K562 (cell line): ENCODE measurements around the gene KAT6B. TPM values are rescaled to one million over a fixed set of nuclear protein-coding genes. Genes with fewer than 3 reads are reported as not detected.

Source experiments
- ARHGAP35 ChIP-seq: fragments of 450-650 bp; IDR thresholded peaks from 2 replicates; pipeline ENCODE4 v1.6.1; 2018; ENCODE audit not compliant: partially characterized antibody
- BCOR ChIP-seq: fragments of 450-650 bp; IDR thresholded peaks from 2 replicates; pipeline ENCODE4 v1.6.1; 2016
- CREM ChIP-seq: IDR thresholded peaks from 2 replicates; pipeline ENCODE4 v1.6.1; 2014; ENCODE audit warnings: antibody characterized with exemption, low read depth
- CTBP1 ChIP-seq: fragments of 450-650 bp; IDR thresholded peaks from 2 replicates; pipeline ENCODE4 v1.6.1; 2016; ENCODE audit warnings: borderline replicate concordance
- DNMT1 ChIP-seq: fragments of 450-650 bp; IDR thresholded peaks from 2 replicates; pipeline ENCODE4 v1.6.1; 2016; ENCODE audit warnings: antibody characterized with exemption, mild to moderate bottlenecking
- FUS ChIP-seq: fragments of 200-400 bp; formaldehyde crosslinking; optimal IDR thresholded peaks from 2 replicates; pipeline ENCODE3; 2017; ENCODE audit warnings: low read depth, low read length
- HDGF ChIP-seq: fragments of 450-650 bp; IDR thresholded peaks from 2 replicates; pipeline ENCODE4 v1.6.1; 2016
- KLF1 ChIP-seq: fragments of 450-650 bp; IDR thresholded peaks from 2 replicates; pipeline ENCODE4 v1.6.1; 2016; ENCODE audit warnings: missing genetic modification characterization, missing compliant biosample characterization
- KLF13 ChIP-seq: fragments of 450-650 bp; IDR thresholded peaks from 2 replicates; pipeline ENCODE4 v1.6.1; 2016; ENCODE audit warnings: missing genetic modification characterization, low read depth, mild to moderate bottlenecking, missing compliant biosample characterization, moderate library complexity, borderline replicate concordance
- NFATC3 ChIP-seq: fragments of 450-650 bp; IDR thresholded peaks from 2 replicates; pipeline ENCODE4 v1.6.1; 2017; ENCODE audit warnings: mild to moderate bottlenecking
- NR2F6 ChIP-seq: fragments of 450-650 bp; formaldehyde crosslinking; IDR thresholded peaks from 2 replicates; pipeline ENCODE4 v1.4.0; 2020; ENCODE audit warnings: mild to moderate bottlenecking
- PCBP2 ChIP-seq: fragments of 200-400 bp; formaldehyde crosslinking; IDR thresholded peaks from 2 replicates; pipeline ENCODE4 v1.6.1; 2018; ENCODE audit warnings: low read length, low read depth, mild to moderate bottlenecking, moderate library complexity; ENCODE audit not compliant: poor library complexity, severe bottlenecking
- TAF15 ChIP-seq: fragments of 200-400 bp; formaldehyde crosslinking; IDR thresholded peaks from 2 replicates; pipeline ENCODE4 v1.6.1; 2017; ENCODE audit warnings: mild to moderate bottlenecking, low read depth, low read length, moderate library complexity
- ZEB2 ChIP-seq: fragments of 450-650 bp; IDR thresholded peaks from 2 replicates; pipeline ENCODE4 v1.6.1; 2016
- ZNF165 ChIP-seq: fragments of 250-450 bp; sonication (Bioruptor Pico); IDR thresholded peaks from 2 replicates; pipeline ENCODE4 v1.4.0; 2020; ENCODE audit warnings: borderline replicate concordance
- ZNF232 ChIP-seq: sonication (generic); formaldehyde crosslinking; IDR thresholded peaks from 2 replicates; pipeline ENCODE4 v1.8.0; 2022; ENCODE audit warnings: mild to moderate bottlenecking, missing genetic modification reagents
- polyA plus RNA-seq, 8 experiments: library from polyadenylated mRNA; depleted of rRNA in 4 of 8; stranded (reverse) in 5 of 8; unstranded in 3 of 8; fragments of >200 nt; fragmentation: Nextera tagmentation in 2 of 8; fragmentation: Illumina TruSeq in 1 of 8; extraction: Ambion mirVana in 2 of 8; extraction: Trizol in 1 of 8; gene quantifications; 2 replicates each; pipeline versions ENCODE4 v1.2.1 to v1.2.3, GENCODE V29; 2011 to 2014; ENCODE audit warnings: inconsistent platforms in 1 of 8, missing spikeins in 1 of 8
- total RNA-seq, 7 experiments: library from RNA; depleted of rRNA in 6 of 7; stranded (reverse); fragments of >200 nt in 6 of 7; fragmentation: Illumina TruSeq in 2 of 7; extraction: Trizol in 2 of 7; gene quantifications; 2 replicates each; pipeline versions ENCODE4 v1.2.1 to v1.2.3, GENCODE V29; 2011 to 2021; ENCODE audit warnings: low replicate concordance in 1 of 7
- TF ChIP-seq, protein P1 (sequence below): fragments of 450-650 bp; formaldehyde crosslinking; conservative IDR thresholded peaks from 2 replicates; pipeline ENCODE4 v1.4.0; 2022; ENCODE audit warnings: mild to moderate bottlenecking, missing genetic modification characterization
- TF ChIP-seq, protein P2 (sequence below): fragments of 450-650 bp; formaldehyde crosslinking; IDR thresholded peaks from 2 replicates; pipeline ENCODE4 v1.4.0; 2020; ENCODE audit warnings: mild to moderate bottlenecking
- TF ChIP-seq, protein P3 (sequence below): sonication (generic); formaldehyde crosslinking; IDR thresholded peaks from 2 replicates; pipeline ENCODE4 v1.9.0; 2022; ENCODE audit warnings: mild to moderate bottlenecking, missing genetic modification reagents
- TF ChIP-seq, protein P4 (sequence below): fragments of 250-450 bp; sonication (Bioruptor Pico); IDR thresholded peaks from 2 replicates; pipeline ENCODE4 v1.5.0; 2021
- TF ChIP-seq, protein P5 (sequence below), 2 experiments: fragments of 450-650 bp; IDR thresholded peaks; 2 replicates each; pipeline ENCODE4 v1.6.1; 2016
- TF ChIP-seq, protein P6 (sequence below): sonication (generic); formaldehyde crosslinking; IDR thresholded peaks from 2 replicates; pipeline ENCODE4 v1.8.1; 2023; ENCODE audit warnings: mild to moderate bottlenecking, missing genetic modification reagents

KAT6B gene
- total and polyA plus RNA-seq, 9 of the 15 experiments (the other 6 are each of a cell fraction or from before 2014, with no cell fraction given) = 1.4 to 9.2 (median 6.8) TPM

DNA sequence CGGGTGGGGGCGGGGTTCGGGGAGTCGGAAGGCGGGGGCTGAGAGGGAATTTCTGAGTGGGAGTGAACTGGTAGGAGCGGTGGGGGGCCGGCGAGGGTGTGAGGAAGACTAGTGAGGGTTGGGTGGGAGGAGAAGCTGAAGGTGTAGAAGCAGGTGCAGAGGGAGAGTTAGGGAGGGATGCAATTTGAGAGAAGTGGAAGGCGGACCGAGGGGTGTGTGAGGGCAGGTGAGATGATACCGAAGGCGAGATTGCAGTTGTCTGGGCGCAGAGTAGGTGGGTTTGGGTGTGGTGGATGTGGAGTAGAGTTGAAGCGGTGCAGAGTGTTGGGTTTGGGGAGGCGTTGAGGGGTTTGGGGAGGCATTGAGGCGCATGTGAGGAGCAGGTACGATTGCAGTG lies 643 bp downstream of the KAT6B start (continued):
- TF ChIP-seq, protein P1, sequence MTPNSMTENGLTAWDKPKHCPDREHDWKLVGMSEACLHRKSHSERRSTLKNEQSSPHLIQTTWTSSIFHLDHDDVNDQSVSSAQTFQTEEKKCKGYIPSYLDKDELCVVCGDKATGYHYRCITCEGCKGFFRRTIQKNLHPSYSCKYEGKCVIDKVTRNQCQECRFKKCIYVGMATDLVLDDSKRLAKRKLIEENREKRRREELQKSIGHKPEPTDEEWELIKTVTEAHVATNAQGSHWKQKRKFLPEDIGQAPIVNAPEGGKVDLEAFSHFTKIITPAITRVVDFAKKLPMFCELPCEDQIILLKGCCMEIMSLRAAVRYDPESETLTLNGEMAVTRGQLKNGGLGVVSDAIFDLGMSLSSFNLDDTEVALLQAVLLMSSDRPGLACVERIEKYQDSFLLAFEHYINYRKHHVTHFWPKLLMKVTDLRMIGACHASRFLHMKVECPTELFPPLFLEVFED = peak; percentile 98
- no peak for TF ChIP-seq ZNF232 (CRISPR knock-in tag)
- no peak for TF ChIP-seq KLF13 (tag)
- TF ChIP-seq ZNF165 (CRISPR knock-in tag) = 0 out of 2 replicates have a peak, but pooled peaks have one; percentile 33
- TF ChIP-seq ARHGAP35 = peak; percentile 55
- peak; percentile 90 for TF ChIP-seq ZEB2
- TF ChIP-seq CTBP1 = peak; percentile 24; the same call in 1 of the 2 replicates
- no peak for TF ChIP-seq TAF15
- TF ChIP-seq CREM = no peak
- TF ChIP-seq, protein P2, sequence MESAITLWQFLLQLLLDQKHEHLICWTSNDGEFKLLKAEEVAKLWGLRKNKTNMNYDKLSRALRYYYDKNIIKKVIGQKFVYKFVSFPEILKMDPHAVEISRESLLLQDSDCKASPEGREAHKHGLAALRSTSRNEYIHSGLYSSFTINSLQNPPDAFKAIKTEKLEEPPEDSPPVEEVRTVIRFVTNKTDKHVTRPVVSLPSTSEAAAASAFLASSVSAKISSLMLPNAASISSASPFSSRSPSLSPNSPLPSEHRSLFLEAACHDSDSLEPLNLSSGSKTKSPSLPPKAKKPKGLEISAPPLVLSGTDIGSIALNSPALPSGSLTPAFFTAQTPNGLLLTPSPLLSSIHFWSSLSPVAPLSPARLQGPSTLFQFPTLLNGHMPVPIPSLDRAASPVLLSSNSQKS (CRISPR knock-in tag) = no peak
- no peak for TF ChIP-seq NR2F6 (CRISPR knock-in tag)
- TF ChIP-seq, protein P3, sequence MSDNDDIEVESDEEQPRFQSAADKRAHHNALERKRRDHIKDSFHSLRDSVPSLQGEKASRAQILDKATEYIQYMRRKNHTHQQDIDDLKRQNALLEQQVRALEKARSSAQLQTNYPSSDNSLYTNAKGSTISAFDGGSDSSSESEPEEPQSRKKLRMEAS = no peak
- TF ChIP-seq BCOR = peak; percentile 67
- peak; percentile 91 for TF ChIP-seq HDGF
- TF ChIP-seq PCBP2 = no peak
- peak; percentile 97; the same call in 1 of the 2 replicates for TF ChIP-seq DNMT1
- TF ChIP-seq, protein P4, sequence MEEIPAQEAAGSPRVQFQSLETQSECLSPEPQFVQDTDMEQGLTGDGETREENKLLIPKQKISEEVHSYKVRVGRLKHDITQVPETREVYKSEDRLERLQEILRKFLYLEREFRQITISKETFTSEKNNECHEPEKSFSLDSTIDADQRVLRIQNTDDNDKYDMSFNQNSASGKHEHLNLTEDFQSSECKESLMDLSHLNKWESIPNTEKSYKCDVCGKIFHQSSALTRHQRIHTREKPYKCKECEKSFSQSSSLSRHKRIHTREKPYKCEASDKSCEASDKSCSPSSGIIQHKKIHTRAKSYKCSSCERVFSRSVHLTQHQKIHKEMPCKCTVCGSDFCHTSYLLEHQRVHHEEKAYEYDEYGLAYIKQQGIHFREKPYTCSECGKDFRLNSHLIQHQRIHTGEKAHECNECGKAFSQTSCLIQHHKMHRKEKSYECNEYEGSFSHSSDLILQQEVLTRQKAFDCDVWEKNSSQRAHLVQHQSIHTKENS (CRISPR knock-in tag) = no peak
- no peak for TF ChIP-seq KLF1 (tag)
- no peak for TF ChIP-seq FUS
- TF ChIP-seq NFATC3 = 0 out of 2 replicates have a peak, but pooled peaks have one; percentile 44
- TF ChIP-seq, protein P5, sequence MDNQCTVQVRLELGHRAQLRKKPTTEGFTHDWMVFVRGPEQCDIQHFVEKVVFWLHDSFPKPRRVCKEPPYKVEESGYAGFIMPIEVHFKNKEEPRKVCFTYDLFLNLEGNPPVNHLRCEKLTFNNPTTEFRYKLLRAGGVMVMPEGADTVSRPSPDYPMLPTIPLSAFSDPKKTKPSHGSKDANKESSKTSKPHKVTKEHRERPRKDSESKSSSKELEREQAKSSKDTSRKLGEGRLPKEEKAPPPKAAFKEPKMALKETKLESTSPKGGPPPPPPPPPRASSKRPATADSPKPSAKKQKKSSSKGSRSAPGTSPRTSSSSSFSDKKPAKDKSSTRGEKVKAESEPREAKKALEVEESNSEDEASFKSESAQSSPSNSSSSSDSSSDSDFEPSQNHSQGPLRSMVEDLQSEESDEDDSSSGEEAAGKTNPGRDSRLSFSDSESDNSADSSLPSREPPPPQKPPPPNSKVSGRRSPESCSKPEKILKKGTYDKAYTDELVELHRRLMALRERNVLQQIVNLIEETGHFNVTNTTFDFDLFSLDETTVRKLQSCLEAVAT (IDR thresholded peaks at IDR 0.05) = peak; percentile 75 to 93
- TF ChIP-seq, protein P6, sequence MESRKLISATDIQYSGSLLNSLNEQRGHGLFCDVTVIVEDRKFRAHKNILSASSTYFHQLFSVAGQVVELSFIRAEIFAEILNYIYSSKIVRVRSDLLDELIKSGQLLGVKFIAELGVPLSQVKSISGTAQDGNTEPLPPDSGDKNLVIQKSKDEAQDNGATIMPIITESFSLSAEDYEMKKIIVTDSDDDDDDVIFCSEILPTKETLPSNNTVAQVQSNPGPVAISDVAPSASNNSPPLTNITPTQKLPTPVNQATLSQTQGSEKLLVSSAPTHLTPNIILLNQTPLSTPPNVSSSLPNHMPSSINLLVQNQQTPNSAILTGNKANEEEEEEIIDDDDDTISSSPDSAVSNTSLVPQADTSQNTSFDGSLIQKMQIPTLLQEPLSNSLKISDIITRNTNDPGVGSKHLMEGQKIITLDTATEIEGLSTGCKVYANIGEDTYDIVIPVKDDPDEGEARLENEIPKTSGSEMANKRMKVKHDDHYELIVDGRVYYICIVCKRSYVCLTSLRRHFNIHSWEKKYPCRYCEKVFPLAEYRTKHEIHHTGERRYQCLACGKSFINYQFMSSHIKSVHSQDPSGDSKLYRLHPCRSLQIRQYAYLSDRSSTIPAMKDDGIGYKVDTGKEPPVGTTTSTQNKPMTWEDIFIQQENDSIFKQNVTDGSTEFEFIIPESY (CRISPR knock-in tag) = no peak
